ENCODE results near the gene PAPOLA.

- TF ChIP-seq CTCF (IDR thresholded peaks at IDR 0.05) (no peak), EZH2 (IDR thresholded peaks at IDR 0.05; ENCODE audit: borderline replicate concordance, insufficient read depth, low read depth, low read length, poor library complexity, severe bottlenecking) (no peak)
Measured at GRCh38 chr14:96514694-96515093, 12.5 kb downstream of the PAPOLA start.
